Measurements from ENCODE around the gene TFDP1. TPM values are rescaled to one million over a fixed set of nuclear protein-coding genes. Genes with fewer than 3 reads are reported as not detected.

TFDP1 gene
- total RNA-seq, 1 donor from 2014 or later: 46.7 TPM

DNA sequence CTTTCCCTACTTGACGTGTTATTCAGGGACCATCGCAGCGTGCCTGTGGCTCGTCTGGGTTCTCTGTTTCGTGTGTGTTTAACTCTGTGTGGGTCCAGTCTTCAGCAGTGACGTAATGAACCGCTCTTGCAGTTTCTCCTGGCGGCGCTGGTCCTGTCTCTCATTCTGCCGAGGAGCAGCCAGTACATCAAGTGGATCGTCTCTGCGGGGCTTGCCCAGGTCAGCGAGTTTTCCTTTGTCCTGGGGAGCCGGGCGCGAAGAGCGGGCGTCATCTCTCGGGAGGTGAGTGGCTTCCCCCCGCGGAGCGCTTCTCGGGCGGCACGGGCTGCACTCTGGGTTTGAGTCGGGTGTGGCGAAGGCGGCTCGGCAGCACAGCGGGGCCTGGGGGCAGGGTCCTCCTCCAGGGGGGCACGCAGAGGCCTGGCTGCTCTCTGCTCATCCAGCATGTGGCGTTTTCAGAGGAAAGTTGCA, 36.3 kb upstream of the TFDP1 start:
- DNase-seq (ENCODE audit: missing footprints): no peak
- ATAC-seq: peak; percentile 26

DNA sequence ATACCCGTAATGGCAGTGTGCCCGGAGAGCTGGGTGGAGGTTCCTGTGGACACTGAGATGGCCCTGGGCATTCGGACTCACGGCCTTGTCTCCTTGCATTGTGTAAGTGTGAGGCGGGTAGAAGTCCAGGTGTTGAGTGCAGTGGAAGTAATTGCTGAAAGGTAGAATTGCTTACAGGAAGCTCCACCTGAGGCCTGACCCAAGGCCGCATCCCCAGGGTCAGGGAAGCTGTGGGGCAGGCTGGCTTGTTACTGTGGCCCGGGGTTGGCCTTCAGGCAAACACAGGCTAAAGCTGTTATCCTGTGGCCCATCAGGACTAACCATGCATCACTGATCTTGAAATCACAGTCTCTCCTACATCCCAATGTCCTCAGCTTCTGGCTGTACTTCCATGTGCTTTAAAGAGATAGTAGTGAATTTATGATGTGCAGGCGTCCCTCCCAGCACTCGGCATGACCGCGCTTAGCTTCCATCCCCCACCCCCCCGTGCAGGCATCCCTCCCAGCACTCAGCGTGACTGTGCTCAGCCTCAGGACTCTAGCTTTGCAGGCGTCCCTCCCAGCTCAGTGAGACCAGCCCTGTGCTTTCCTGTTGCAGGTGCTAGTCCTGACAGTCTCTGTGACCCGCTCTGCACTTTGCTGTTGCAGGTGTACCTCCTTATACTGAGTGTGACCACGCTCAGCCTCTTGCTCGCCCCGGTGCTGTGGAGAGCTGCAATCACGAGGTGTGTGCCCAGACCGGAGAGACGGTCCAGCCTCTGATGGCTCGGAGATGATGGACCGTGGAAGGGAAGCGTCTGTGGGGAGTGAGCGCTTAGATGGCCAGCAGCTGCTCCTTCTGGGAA, 35.6 kb upstream of the TFDP1 start:
- DNase-seq (ENCODE audit: missing footprints) (no peak), ATAC-seq (no peak)
- intact Hi-C loops (cut with DNase I): loop anchor here (5.0 kb wide), 1 partner anchor 57 kb away; the partner anchor contains the start of gene DCUN1D2

More for the DNA sequence above, 36.3 kb upstream of the TFDP1 start:
- intact Hi-C loops (cut with DNase I): loop anchor here (5.0 kb wide), 1 partner anchor 56 kb away; the partner anchor contains the start of gene DCUN1D2

DNA sequence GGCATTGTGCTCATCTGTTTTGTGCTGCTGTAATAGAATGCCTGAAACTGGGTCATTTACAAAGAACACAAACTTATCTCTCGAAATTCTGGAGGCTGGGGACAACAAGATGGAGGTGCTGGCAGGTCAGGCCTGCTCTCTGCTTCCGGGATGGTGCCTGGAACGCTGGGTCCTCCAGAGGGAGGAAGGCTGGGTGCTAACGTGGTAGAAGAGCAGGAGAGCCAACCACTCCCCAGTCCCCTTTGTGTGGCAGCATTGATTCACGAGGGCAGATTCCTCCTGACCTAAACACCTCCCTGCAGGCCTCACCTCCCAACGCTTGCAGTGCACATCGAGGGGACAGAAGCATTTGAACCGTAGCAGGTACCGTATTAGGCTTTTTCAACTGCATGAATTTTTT, 34.1 kb upstream of the TFDP1 start:
- no peak for DNase-seq (ENCODE audit: missing footprints)
- intact Hi-C loops (cut with DNase I): no loop called here

DNA sequence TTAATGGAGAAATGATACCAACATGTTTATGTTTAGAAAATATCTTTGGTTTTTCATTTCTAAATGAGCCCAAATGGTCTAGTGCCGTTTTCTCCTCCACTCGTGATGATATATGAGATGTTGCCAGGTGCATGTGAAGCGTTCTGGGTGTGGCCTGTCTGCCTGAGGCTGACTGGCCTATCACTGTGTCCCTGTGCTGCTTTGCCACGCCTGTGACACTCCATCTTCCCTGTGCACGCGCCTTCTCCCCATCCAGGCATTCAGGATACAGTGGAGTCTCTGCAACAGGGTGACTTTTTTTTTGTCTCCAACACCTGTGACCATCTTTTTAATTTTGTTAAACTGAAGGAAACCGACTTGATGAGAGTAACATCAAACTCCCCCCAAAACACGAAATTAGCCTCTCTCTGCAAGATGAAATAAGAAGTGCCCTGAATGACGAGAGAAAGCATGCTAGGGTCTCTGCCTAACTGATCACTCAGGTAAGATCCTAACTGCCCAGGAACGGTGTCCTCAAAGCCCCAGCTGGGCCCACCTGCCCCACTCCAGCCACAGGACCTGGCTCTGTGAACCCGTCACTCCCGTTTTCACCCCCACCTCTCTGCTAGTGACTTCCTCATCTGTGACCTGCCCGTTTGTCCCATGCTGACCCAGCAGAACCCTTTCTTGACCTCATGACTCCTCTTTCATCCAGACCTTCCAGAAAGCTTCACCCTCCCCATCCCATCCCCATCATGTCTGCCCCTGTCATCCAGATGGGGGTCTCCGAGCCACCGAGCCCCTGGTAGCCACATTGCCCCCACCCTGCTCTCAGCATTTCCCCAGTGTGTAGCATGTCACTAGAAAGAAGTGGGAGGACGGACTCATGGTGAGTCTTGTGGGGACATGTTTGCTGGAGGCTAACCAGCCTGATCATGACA, 33.2 kb upstream of the TFDP1 start:
- no peak for DNase-seq (ENCODE audit: missing footprints)
- no peak for ATAC-seq
- intact Hi-C loops (cut with DNase I): no loop called here

More for the DNA sequence above, 34.1 kb upstream of the TFDP1 start:
- no peak for ATAC-seq

DNA sequence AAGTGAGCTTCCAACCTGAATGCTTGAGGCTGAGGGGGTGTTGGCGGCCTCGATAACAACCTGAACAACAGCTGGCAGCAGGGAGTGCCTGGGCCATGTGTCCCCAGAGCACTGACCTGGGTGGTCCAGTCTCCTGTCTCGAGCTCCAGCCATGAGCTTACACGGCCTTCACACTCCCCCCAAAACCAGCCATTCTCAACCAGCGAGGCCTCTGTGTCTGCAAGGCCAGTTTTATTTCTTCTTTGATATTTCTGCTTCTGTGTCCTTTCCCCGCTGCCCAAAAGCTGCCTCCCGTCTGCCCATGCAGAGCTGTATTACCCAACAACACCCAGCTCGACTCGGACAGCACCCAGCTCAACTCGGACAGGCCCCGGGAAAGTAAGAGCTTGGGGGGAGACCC, 32.5 kb upstream of the TFDP1 start:
- intact Hi-C loops (cut with DNase I): no loop called here
- DNase-seq (ENCODE audit: missing footprints) (no peak), ATAC-seq (no peak)

DNA sequence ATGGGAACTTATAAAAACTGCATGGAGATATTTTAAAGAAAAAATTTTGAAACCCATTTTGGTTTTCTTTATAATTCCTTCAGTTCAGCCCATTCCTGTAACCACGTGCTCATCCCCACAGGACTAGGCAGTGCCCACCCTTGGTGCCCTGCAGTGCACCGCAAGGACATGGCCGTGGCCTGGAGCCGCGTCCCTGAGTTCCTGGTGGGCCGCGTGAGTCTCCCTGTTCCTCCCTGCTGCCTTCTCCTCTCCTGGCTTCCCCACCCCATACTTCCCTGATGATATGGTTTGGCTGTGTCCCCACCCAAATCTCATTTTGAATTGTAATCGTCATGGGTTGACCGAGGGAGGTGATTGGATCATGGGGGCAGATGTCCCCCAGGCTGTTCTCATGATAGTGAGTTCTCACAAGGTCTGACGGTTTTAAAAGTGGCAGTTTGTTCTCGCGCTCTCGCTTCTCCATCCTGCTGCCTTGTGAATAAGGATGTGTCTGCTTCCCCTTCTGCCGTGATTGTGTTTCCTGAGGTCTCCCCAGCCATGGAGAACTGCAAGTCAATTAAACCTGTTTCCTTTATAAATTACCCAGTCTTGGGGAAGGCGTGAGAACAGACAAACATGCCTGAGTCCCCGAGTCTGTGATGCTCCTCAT, 31.6 kb upstream of the TFDP1 start:
- DNase-seq (ENCODE audit: missing footprints): no peak
- intact Hi-C loops (cut with DNase I): no loop called here
- ATAC-seq: no peak

DNA sequence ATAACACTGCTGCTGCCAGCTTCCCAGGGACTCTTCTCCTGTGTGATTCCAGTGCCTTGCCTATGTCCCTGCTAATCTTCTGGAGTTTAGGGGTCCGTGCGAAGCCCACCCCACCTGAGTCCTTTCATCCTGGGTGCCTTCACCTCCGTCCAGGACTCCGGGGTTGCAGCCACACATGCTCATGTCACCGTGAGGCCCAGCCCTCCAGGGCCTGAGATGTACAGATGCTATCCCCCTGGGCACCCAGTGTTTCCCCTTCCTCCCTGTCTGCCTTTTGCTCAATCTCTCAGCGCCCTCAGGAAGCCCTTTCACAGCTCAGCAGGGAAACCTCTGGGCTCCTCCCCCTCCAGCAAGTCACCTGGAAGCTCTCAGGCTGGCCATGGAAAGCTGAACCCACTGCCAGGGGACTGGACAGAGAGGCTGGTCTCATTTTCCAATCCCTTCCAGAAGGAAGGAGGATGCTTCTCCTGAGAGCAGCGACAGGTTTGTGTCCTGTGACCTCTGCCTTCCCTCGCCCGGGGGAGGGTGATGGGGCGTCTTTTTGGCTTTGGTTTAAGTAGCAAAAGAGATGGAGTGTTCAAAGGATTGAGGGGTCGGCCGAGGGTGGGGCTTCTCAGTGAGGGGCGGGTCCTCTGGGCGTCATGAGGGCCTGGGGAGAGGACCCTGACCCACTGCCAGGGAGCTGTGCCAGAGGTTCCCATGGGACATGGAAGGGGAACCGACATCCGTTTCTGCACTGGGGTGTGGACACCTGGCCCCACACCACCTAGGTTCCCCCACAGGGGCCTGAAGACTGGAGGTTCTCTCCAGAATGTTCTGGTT, 30.8 kb upstream of the TFDP1 start:
- intact Hi-C loops (cut with DNase I): no loop called here
- DNase-seq (ENCODE audit: missing footprints) (no peak), ATAC-seq (no peak)

DNA sequence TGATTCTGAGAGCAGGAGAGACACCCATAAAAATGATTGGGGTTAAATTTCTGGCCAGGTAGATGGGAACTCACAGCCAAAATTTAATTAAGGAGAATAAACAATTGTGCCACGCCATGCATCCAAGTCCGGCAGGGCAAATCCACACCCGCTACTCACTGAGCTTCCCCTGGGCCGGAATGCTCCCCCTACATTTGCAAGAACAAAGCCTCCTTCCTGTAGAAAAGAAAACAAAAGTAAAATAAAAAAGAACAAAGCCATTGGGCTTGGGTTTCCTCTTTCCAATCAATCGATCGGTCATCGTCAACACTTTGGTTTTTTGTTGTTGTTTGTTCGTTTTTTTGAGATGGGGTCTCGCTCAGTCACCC, 30.2 kb upstream of the TFDP1 start:
- intact Hi-C loops (cut with DNase I): no loop called here
- DNase-seq (ENCODE audit: missing footprints): no peak
- no peak for ATAC-seq

DNA sequence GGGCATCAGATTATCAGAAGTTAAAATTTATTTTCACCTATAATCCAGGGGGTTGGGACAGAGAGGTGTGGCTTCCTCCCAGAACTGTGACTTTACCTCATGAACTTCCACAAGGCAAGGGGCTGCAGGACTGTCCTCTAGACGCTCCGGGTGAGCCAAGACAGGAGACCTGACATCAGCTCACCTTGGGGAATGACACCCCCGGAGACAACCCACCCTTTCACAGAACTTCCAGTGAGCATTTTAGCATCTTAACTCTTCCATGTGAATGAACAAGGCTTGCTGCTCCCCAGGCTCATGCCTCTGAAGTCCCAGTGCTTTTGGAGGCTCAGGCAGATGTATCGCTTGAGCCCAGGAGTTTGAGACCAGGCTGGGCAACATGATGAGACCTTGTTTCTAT, 29.4 kb upstream of the TFDP1 start:
- intact Hi-C loops (cut with DNase I): no loop called here
- ATAC-seq (no peak), DNase-seq (ENCODE audit: missing footprints) (no peak)

DNA sequence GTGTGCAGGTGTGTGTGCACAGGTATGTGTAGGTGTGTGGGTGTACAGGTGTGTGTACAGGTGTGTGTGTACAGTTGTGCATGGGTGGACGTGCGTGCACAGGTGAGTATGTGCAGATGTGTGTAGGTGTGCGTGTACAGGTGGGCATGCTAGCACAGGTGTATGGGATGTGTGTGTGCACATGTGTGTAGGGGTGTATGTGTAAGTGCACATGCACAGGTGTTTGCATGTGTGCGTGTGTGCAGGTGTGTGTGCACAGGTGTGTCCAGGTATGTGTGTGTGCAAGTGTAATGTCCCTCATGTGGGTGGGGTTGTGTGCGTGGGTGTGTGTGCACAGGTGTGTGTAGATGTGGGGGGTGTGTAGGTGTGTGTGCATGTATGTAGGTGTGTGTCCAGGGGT, 27.5 kb upstream of the TFDP1 start:
- DNase-seq (ENCODE audit: missing footprints) (no peak), ATAC-seq (peak; percentile 3)
- intact Hi-C loops (cut with DNase I): no loop called here

DNA sequence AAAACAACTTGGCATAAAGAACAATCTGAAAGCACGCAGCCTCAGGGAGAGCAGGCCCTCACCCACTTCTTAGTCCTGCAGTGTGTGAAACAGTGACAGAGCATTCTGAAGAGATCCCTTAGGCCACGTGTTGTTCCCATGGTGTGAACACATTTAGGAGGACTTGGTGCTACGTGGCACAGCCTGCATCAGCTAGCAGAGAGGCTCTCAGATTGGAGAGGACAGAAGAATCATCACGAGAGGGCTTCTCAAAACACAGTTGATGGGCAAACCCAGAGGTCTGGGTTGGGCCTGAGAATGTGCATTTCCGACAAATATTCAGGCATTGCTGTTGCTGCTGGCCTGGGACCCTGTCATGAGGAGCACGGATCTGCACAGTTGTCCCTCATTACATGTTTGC, 26.1 kb upstream of the TFDP1 start:
- intact Hi-C loops (cut with DNase I): no loop called here
- DNase-seq (ENCODE audit: missing footprints) (no peak), ATAC-seq (no peak)

DNA sequence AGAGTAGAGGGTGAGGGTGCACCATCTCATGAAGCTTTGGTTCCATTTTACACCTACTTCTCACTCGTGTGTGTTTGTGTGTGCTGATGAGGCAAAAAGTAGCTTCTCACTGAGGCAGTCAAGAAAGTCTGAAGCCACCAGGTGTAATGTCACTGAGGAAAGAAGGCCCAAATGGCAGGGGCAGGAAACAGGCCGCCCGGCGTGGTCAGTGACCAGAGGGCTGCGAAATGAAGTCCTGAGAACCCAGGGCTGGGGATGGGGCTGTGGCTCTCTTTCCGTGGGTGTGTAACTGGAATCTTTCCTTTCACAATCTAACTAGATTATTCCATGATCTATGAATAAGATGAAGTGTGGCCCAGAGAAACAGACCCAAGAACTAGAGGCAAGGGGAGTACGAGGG, 25.5 kb upstream of the TFDP1 start:
- ATAC-seq (no peak), DNase-seq (ENCODE audit: missing footprints) (no peak)
- intact Hi-C loops (cut with DNase I): no loop called here

DNA sequence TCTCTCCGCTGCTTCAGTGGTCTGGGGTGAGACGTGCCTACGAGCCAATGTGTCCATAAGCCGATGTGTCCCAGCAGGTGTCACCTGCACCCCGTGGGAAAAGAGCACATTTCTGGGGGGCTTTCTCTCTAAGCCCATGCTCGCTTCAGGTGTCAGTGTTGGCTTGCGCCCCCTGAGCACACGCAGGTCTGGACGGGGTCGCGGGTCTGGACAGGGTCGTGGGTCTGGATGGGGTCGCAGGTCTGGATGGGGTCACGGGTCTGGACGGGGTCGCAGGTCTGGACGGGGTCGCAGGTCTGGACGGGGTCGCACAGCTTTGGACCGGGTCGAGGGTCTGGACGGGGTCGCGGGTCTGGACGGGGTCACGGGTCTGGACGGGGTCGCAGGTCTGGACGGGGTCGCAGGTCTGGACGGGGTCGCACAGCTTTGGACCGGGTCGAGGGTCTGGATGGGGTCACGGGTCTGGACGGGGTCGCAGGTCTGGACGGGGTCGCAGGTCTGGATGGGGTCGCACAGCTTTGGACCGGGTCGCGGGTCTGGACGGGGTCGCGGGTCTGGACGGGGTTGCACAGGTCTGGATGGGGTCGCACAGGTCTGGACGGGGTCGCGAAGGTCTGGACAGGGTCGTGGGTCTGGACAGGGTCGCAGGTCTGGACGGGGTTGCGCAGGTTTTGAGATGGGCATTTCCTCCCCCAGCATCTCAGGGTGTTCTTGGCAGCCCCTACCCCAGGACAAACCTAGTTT, 24.5 kb upstream of the TFDP1 start:
- DNase-seq (ENCODE audit: missing footprints) (no peak), ATAC-seq (no peak)
- intact Hi-C loops (cut with DNase I): no loop called here

DNA sequence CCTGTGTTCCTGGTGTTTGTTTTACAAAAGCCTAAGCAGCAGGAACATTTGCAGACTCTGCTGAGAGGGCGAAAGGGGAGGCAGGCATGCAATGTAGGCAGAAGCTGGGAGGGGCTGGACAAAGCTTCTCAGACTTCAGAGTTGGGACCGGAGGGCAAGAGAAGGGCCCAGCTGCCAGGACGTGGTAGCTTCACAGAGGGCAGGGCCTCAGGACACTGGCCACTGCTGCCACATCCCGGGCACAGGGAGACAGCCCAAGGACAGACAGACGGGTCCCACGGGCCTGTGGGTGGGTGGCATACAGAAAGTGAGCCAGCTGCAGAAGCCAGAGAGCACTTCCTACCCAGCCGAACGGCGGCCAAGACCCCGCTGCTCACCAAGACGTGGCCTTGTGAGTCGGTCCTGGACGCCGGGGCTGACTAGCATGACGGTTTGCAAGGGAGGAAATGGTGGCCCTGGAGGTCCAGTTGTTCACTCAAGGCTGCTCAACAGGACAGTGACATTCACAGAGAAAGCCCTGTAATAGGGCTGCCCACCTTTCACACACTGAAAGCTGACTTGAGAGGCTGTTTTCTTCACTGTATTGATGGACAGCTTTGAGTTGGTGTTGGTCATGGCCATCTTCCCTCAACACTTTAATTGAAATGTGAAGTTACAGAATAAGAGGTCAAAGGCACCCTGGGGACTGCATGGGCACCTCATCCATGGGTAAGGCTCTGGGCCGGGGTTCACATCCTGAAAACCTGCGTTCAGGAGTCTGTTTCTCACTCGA, 23.7 kb upstream of the TFDP1 start:
- DNase-seq (ENCODE audit: missing footprints) (no peak), ATAC-seq (no peak)
- intact Hi-C loops (cut with DNase I): no loop called here

DNA sequence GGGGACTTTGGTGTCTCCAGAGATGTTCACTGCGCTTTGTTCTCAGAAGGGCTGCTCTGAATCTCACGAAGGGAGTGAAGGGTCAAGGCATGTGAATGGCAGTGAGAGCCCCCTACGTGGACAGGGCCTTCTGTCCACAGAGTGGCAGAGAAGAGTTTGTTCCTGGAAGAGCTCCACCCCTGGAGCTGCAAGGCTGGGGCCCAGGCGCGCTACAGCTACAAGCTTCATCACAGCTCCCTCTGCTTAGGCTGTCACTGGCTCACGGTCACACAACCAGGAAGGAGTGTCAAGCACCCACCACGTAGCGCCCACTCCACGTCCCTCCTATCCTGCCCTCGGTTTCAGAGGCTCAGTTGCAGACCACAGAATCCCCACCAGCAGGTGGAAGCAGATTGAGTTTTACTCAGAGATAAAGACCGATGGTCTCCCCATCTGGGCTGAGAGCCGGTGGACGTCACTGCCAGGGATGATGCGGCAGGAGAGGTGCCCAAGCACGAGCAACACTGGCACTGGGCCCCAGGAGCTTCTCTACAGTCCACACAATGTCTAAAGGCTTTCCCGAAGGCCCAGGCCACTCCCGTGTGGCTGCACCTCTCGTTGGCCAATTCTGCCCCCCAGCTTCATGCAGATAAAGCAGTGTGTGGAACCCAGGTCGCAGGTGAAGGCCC, 23.0 kb upstream of the TFDP1 start:
- intact Hi-C loops (cut with DNase I): loop anchor here (1.0 kb wide), 1 partner anchor 103 kb away; no protein-coding TSS in a partner anchor
- ATAC-seq: no peak
- no peak for DNase-seq (ENCODE audit: missing footprints)

DNA sequence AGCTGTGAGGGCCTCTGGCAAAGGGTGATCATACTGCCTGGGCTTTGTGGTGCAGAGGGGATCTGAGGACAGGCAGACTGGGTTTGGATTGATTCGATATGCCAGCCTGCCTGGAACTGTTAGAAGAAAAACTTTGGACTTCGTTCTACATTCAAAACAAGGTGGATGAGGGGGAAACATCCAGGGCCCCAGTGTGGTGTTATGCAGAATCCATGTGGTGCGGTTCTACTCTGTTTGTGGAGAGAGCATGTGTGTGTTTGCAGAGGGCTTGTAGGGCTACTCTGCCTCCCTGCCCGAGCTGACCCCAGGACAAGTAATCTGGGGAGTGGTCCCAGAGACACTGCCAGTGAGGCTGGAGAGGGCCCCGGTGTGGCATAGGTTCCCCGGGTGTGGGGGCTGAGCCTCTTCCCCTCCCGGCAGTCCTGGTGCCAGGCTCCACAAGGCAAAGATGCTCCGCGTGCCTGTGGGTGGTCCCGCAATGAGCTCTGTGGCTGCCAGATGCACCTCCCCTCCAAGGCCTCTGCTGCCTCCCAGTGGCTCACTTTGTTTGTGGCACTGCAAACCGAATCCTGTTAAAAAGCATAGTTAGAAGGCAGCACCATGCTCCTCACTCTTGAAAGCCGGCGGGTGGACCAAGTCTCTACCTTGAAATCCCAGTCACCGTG, 22.3 kb upstream of the TFDP1 start:
- DNase-seq (ENCODE audit: missing footprints): peak; percentile 79
- intact Hi-C loops (cut with DNase I): loop anchor here (1.0 kb wide), 1 partner anchor 104 kb away; no protein-coding TSS in a partner anchor
- ATAC-seq: peak; percentile 71
